HEK293 (cell line): ENCODE measurements around the gene ZNF286A.
A peak's percentile ranks its signal among the peaks of the same experiment; 100 is the strongest.
"Not testable (repeated sequence)": the region's sequence is repeated elsewhere in the genome, so short reads cannot be mapped to it uniquely, and the experiment has no call there.

Experiments used
- CTCF ChIA-PET: fragments of 350-600 bp; formaldehyde crosslinking; extraction: SDS; loops from one replicate; lab custom pipeline; 2021; ENCODE audit warnings: antibody characterized with exemption; lab: Yijun Ruan, JAX
- POLR2A ChIA-PET: fragments of 300-600 bp; formaldehyde crosslinking; extraction: SDS; loops from one replicate; lab custom pipeline; 2020; ENCODE audit warnings: antibody characterized with exemption, inconsistent platforms; lab: Yijun Ruan, JAX
- H3K27ac ChIP-seq: fragments of 200-500 bp; sonication (Bioruptor generic); 2 replicates; pipeline ENCODE4 v1.5.1; 2014; ENCODE audit warnings: low read depth, low read length, control low read depth, inconsistent platforms; ENCODE audit errors: extremely low read depth
- H3K36me3 ChIP-seq, 2 experiments: fragments of 200-500 bp in 1 of 2; sonication (Bioruptor generic) in 1 of 2; 1 replicate in 1 of 2; 2 replicates in 1 of 2; pipeline ENCODE4 v1.5.1; 2014 to 2017; ENCODE audit warnings: inconsistent platforms in 2 of 2, low read length in 2 of 2; ENCODE audit not compliant: control insufficient read depth in 2 of 2, insufficient read depth in 1 of 2
- H3K4me1 ChIP-seq: fragments of 200-500 bp; sonication (Bioruptor generic); 2 replicates; pipeline ENCODE4 v1.5.1; 2014; ENCODE audit warnings: mild to moderate bottlenecking, low read length, inconsistent platforms; ENCODE audit not compliant: control insufficient read depth, insufficient read depth
- H3K4me3 ChIP-seq: 2 replicates; pipeline ENCODE4 v1.5.1; 2011; ENCODE audit warnings: low read depth, mild to moderate bottlenecking, control low read depth, low read length, moderate library complexity
- H3K9me3 ChIP-seq: fragments of 200-500 bp; sonication (Bioruptor generic); 2 replicates; pipeline ENCODE4 v1.5.1; 2014; ENCODE audit warnings: low read depth, low read length, inconsistent platforms; ENCODE audit not compliant: control insufficient read depth, insufficient read depth
- SETDB1 ChIP-seq: IDR thresholded peaks from one replicate; pipeline ENCODE4 v1.6.1; 2017; ENCODE audit warnings: mild to moderate bottlenecking, low read length, moderate library complexity, mixed read lengths; ENCODE audit not compliant: insufficient read length
- TRIM28 ChIP-seq: IDR thresholded peaks from 2 replicates; pipeline ENCODE4 v1.6.1; 2011; ENCODE audit warnings: low read length, control low read depth, borderline replicate concordance
- ZNF202 ChIP-seq: fragments of 450-650 bp; formaldehyde crosslinking; IDR thresholded peaks from 2 replicates; pipeline ENCODE4 v1.5.1; 2016; ENCODE audit warnings: missing biosample characterization, missing genetic modification characterization, borderline replicate concordance
- ZNF274 ChIP-seq, 2 experiments: fragments of 200-500 bp in 1 of 2; fragments of 450-650 bp in 1 of 2; sonication (Bioruptor generic) in 1 of 2; formaldehyde crosslinking in 1 of 2; IDR thresholded peaks; 2 replicates each; pipeline versions ENCODE4 v1.5.1 to v1.6.1; 2014 to 2016; ENCODE audit warnings: borderline replicate concordance in 1 of 2, inconsistent platforms in 1 of 2, low read length in 1 of 2, missing biosample characterization in 1 of 2, missing genetic modification characterization in 1 of 2

Gene ZNF286A

GRCh38 chr17:15704239-15704638 is 4.7 kb downstream of the ZNF286A start:
- H3K4me3 ChIP-seq, H3K4me1 ChIP-seq, H3K27ac ChIP-seq, CTCF ChIA-PET, POLR2A ChIA-PET, H3K9me3 ChIP-seq: not testable (repeated sequence)
- peaks cover 53 to 61% of the 10 kb centered on the region in 2 experiments for H3K36me3 ChIP-seq

GRCh38 chr17:15704813-15705212 is 5.3 kb downstream of the ZNF286A start:
- H3K4me3 ChIP-seq, POLR2A ChIA-PET, H3K4me1 ChIP-seq, H3K9me3 ChIP-seq, CTCF ChIA-PET, H3K27ac ChIP-seq: not testable (repeated sequence)
- 0 out of 2 replicates have a peak, but pooled peaks have one; percentile 3 for TF ChIP-seq ZNF202
- peaks cover 55 to 63% of the 10 kb centered on the region in 2 experiments for H3K36me3 ChIP-seq

GRCh38 chr17:15708879-15709278 is 9.3 kb downstream of the ZNF286A start:
- CTCF ChIA-PET, H3K27ac ChIP-seq, H3K9me3 ChIP-seq, POLR2A ChIA-PET, H3K4me3 ChIP-seq, H3K4me1 ChIP-seq: not testable (repeated sequence)
- peaks cover 59 to 61% of the 10 kb centered on the region in 2 experiments for H3K36me3 ChIP-seq

GRCh38 chr17:15716601-15717563 is 17.3 kb downstream of the ZNF286A start:
- H3K27ac ChIP-seq; H3K4me3 ChIP-seq; H3K4me1 ChIP-seq; H3K9me3 ChIP-seq; POLR2A ChIA-PET; CTCF ChIA-PET; TF ChIP-seq ZNF274 (IDR thresholded peaks at IDR 0.05; ENCODE audit: low read length): not testable (repeated sequence)
- H3K36me3 ChIP-seq: peaks cover 4 to 21% of the 10 kb centered on the region in 2 experiments; a peak in 2 of 3 replicates
- peak; percentile 99 for TF ChIP-seq SETDB1
- peak; percentile 88 for TF ChIP-seq ZNF274 (tag by site-specific recombination; IDR thresholded peaks at IDR 0.05; ENCODE audit: borderline replicate concordance)
- TF ChIP-seq TRIM28: peak; percentile 85; the same call in 1 of the 2 replicates

GRCh38 chr17:15730535-15730934 is 31.0 kb downstream of the ZNF286A start:
- H3K36me3 ChIP-seq, POLR2A ChIA-PET, H3K27ac ChIP-seq, CTCF ChIA-PET, H3K4me1 ChIP-seq, H3K4me3 ChIP-seq, H3K9me3 ChIP-seq: not testable (repeated sequence)

- H3K4me3 ChIP-seq, POLR2A ChIA-PET, H3K9me3 ChIP-seq, H3K4me1 ChIP-seq, H3K36me3 ChIP-seq, H3K27ac ChIP-seq: not testable (repeated sequence)
- CTCF ChIA-PET: interaction anchor here (0.6 kb wide), 1 partner anchor 87 kb away, joined by 3 read pairs; no protein-coding TSS in a partner anchor
Measured at GRCh38 chr17:15731900-15732299, 32.3 kb downstream of the ZNF286A start, which contains the start of gene TBC1D26. TBC1D26 (plus strand) TSS chr17:15732283; CDS start chr17:15735349, 3,066 bp downstream.

GRCh38 chr17:15733174-15733789 is 33.7 kb downstream of the ZNF286A start:
- CTCF ChIA-PET, H3K4me1 ChIP-seq, POLR2A ChIA-PET, H3K9me3 ChIP-seq, H3K36me3 ChIP-seq, H3K4me3 ChIP-seq, H3K27ac ChIP-seq: not testable (repeated sequence)

GRCh38 chr17:15736578-15736977 is 37.0 kb downstream of the ZNF286A start:
- H3K9me3 ChIP-seq, H3K4me1 ChIP-seq, CTCF ChIA-PET, H3K27ac ChIP-seq, H3K4me3 ChIP-seq, POLR2A ChIA-PET, H3K36me3 ChIP-seq: not testable (repeated sequence)
